ENCODE data around the gene ZDHHC1. TPM values are rescaled to one million over a fixed set of nuclear protein-coding genes. Genes with fewer than 3 reads are reported as not detected.

ZDHHC1 gene
- total and polyA plus RNA-seq, 2 of the 13 experiments (the other 11 are each of a cell fraction or from before 2014, with no cell fraction given) = 0.51 to 1.1 TPM

GRCh38 chr16:67415872-67416793, at the start of gene ZDHHC1 (continued):
- TF ChIP-seq RFX5 (IDR thresholded peaks at IDR 0.05; ENCODE audit: low read depth, low read length) (no peak), YY1 (IDR thresholded peaks at IDR 0.05; ENCODE audit: insufficient read depth, insufficient replicate concordance, low read depth, low read length) (peak; percentile 67), ZMYM4 (CRISPR knock-in tag; IDR thresholded peaks at IDR 0.05) (peak; percentile 56; the same call in 1 of the 2 replicates), POLR2G (IDR thresholded peaks at IDR 0.05; ENCODE audit: low read depth, low read length) (peak; percentile 37; the same call in 1 of the 2 replicates), MAFG (CRISPR knock-in tag; IDR thresholded peaks at IDR 0.05) (0 out of 2 replicates have a peak, but pooled peaks have one; percentile 41), ZNF7 (CRISPR knock-in tag; IDR thresholded peaks at IDR 0.05) (no peak), ZNF556 (CRISPR knock-in tag; IDR thresholded peaks at IDR 0.05; ENCODE audit: borderline replicate concordance) (peak; percentile 15; the same call in 1 of the 2 replicates), ZNF367 (CRISPR knock-in tag; IDR thresholded peaks at IDR 0.05; ENCODE audit: borderline replicate concordance) (peak; percentile 67; the same call in 1 of the 2 replicates), KMT2A (CRISPR knock-in tag; IDR thresholded peaks at IDR 0.05) (0 out of 2 replicates have a peak, but pooled peaks have one; percentile 47), ATF7-NPFF (CRISPR knock-in tag; IDR thresholded peaks at IDR 0.05; ENCODE audit: low read depth) (peak; percentile 69; the same call in 1 of the 2 replicates), ZNF382 (CRISPR knock-in tag; IDR thresholded peaks at IDR 0.05; ENCODE audit: borderline replicate concordance) (no peak), PRDM10 (CRISPR knock-in tag; IDR thresholded peaks at IDR 0.05; ENCODE audit: low read depth) (no peak), KDM3A (CRISPR knock-in tag; IDR thresholded peaks at IDR 0.05; ENCODE audit: low read depth) (peak; percentile 56; the same call in 1 of the 2 replicates), MAZ (IDR thresholded peaks at IDR 0.05; ENCODE audit: borderline replicate concordance, low read depth, low read length) (peak; percentile 54), MAZ (CRISPR knock-in tag; IDR thresholded peaks at IDR 0.05; ENCODE audit: low read depth) (peak; percentile 91; the same call in 1 of the 2 replicates), ZNF563 (CRISPR knock-in tag; IDR thresholded peaks at IDR 0.05) (peak; percentile 56; the same call in 1 of the 2 replicates), TERF1 (CRISPR knock-in tag; IDR thresholded peaks at IDR 0.05) (no peak), ZNF234 (CRISPR knock-in tag; conservative IDR thresholded peaks at IDR 0.05) (peak; percentile 81; the same call in 1 of the 2 replicates)
- TF ChIP-seq, protein P1, sequence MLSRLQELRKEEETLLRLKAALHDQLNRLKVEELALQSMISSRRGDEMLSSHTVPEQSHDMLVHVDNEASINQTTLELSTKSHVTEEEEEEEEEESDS (CRISPR knock-in tag; IDR thresholded peaks at IDR 0.05; ENCODE audit: borderline replicate concordance) = no peak
- TF ChIP-seq, protein P2, sequence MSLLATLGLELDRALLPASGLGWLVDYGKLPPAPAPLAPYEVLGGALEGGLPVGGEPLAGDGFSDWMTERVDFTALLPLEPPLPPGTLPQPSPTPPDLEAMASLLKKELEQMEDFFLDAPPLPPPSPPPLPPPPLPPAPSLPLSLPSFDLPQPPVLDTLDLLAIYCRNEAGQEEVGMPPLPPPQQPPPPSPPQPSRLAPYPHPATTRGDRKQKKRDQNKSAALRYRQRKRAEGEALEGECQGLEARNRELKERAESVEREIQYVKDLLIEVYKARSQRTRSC (CRISPR knock-in tag; IDR thresholded peaks at IDR 0.05; ENCODE audit: low read depth) = no peak

Data from HepG2 (cell line).